ENCODE data around the gene KRTAP10-7. TPM values are rescaled to one million over a fixed set of nuclear protein-coding genes. Genes with fewer than 3 reads are reported as not detected.
"Not testable (repeated sequence)": the region's sequence is repeated elsewhere in the genome, so short reads cannot be mapped to it uniquely, and the experiment has no call there.

KRTAP10-7 gene
- total RNA-seq, 2 donors from 2014 or later = not detected

- Histone ChIP-seq H3K9me3 (peaks cover 6% of the 10 kb centered on the region), H3K4me1 (ENCODE audit: control insufficient read depth in 1 of 2, low read depth in 2 of 2) (no peaks in the 10 kb centered on the region), H3K27me3 (replicated peaks; ENCODE audit: insufficient read depth) (no peaks in the 10 kb centered on the region), H3K4me3 (no peak overlapping the region), H3K27ac (no peak overlapping the region), H3K36me3 (no peaks in the 10 kb centered on the region)
- ATAC-seq (ENCODE audit: insufficient number of reproducible peaks, low FRiP score, low read depth) = no peak
- no peak for TF ChIP-seq CTCF (IDR thresholded peaks at IDR 0.05)
- no peak for DNase-seq (ENCODE audit: low spot score)
Measured at GRCh38 chr21:44572959-44573583, 27.3 kb upstream of the KRTAP10-7 start.

DNA sequence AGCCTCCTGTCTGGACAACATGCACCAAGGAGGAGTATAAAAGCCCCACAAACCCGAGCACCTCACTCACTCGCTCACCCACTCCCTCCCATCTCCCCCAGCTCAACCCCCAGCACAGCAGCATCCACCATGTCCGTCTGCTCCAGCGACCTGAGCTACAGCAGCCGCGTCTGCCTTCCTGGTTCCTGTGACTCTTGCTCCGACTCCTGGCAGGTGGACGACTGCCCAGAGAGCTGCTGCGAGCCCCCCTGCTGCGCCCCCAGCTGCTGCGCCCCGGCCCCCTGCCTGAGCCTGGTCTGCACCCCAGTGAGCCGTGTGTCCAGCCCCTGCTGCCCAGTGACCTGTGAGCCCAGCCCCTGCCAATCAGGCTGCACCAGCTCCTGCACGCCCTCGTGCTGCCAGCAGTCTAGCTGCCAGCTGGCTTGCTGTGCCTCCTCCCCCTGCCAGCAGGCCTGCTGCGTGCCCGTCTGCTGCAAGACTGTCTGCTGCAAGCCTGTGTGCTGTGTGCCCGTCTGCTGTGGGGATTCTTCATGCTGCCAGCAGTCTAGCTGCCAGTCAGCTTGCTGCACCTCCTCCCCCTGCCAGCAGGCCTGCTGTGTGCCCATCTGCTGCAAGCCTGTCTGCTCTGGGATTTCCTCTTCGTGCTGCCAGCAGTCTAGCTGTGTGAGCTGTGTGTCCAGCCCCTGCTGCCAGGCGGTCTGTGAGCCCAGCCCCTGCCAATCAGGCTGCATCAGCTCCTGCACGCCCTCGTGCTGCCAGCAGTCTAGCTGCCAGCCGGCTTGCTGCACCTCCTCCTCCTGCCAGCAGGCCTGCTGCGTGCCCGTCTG lies 26.6 kb upstream of the KRTAP10-7 start, which contains the start of gene KRTAP10-4:
KRTAP10-4 (plus strand) TSS at position 100 of the 827 bp plus-strand sequence; CDS start at position 130, 30 bp downstream.
- not testable (repeated sequence) for DNase-seq (ENCODE audit: low spot score); H3K9me3 ChIP-seq; H3K27ac ChIP-seq; H3K36me3 ChIP-seq; H3K4me3 ChIP-seq; ATAC-seq (ENCODE audit: insufficient number of reproducible peaks, low FRiP score, low read depth); H3K27me3 ChIP-seq (replicated peaks; ENCODE audit: insufficient read depth); H3K4me1 ChIP-seq (ENCODE audit: control insufficient read depth in 1 of 2, low read depth in 2 of 2)

DNA sequence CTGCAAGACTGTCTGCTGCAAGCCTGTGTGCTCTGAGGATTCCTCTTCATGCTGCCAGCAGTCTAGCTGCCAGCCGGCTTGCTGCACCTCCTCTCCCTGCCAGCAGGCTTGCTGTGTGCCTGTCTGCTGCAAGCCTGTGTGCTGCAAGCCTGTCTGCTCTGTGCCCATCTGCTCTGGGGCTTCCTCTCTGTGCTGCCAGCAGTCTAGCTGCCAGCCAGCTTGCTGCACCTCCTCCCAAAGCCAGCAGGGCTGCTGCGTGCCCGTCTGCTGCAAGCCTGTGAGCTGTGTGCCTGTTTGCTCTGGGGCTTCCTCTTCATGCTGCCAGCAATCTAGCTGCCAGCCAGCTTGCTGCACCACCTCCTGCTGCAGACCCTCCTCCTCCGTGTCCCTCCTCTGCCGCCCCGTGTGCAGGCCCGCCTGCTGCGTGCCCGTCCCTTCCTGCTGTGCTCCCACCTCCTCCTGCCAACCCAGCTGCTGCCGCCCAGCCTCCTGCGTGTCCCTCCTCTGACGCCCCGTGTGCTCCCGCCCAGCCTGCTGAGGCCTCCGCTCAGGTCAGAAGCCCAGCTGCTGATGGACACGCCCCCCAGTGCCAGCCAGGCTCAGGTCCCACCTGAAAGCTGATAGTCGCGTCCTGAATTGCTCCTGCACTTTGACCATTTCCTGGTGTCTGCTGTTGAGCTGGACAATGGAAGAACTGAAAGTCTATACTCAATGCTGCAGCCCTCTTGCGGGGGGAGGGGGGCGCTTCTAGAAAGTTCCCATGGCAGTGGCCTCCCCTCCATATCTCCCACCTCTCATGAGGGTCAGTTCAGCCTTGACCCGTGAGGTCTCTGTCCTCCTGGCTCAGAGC lies 25.7 kb upstream of the KRTAP10-7 start:
- DNase-seq (ENCODE audit: low spot score) = no peak
- Histone ChIP-seq H3K4me3 (no peak overlapping the region), H3K36me3 (no peaks in the 10 kb centered on the region), H3K4me1 (ENCODE audit: control insufficient read depth in 1 of 2, low read depth in 2 of 2) (no peaks in the 10 kb centered on the region), H3K27me3 (replicated peaks; ENCODE audit: insufficient read depth) (no peaks in the 10 kb centered on the region), H3K9me3 (peaks cover 6% of the 10 kb centered on the region), H3K27ac (no peak overlapping the region)
- no peak for TF ChIP-seq CTCF (IDR thresholded peaks at IDR 0.05)
- ATAC-seq (ENCODE audit: insufficient number of reproducible peaks, low FRiP score, low read depth) = no peak

- peaks cover 6% of the 10 kb centered on the region for H3K9me3 ChIP-seq
- DNase-seq (ENCODE audit: low spot score) (no peak), ATAC-seq (ENCODE audit: insufficient number of reproducible peaks, low FRiP score, low read depth) (no peak)
- H3K27ac ChIP-seq = no peak overlapping the region
- H3K36me3 ChIP-seq = no peaks in the 10 kb centered on the region
- H3K27me3 ChIP-seq (replicated peaks; ENCODE audit: insufficient read depth) = no peaks in the 10 kb centered on the region
- H3K4me1 ChIP-seq (ENCODE audit: control insufficient read depth in 1 of 2, low read depth in 2 of 2) = no peaks in the 10 kb centered on the region
- H3K4me3 ChIP-seq = no peak overlapping the region
- no peak for TF ChIP-seq CTCF (IDR thresholded peaks at IDR 0.05)
Measured at GRCh38 chr21:44575307-44576024, 24.9 kb upstream of the KRTAP10-7 start.

- DNase-seq (ENCODE audit: low spot score) (no peak), ATAC-seq (ENCODE audit: insufficient number of reproducible peaks, low FRiP score, low read depth) (no peak)
- Histone ChIP-seq H3K27ac (no peak overlapping the region), H3K9me3 (peaks cover 7% of the 10 kb centered on the region), H3K27me3 (replicated peaks; ENCODE audit: insufficient read depth) (no peaks in the 10 kb centered on the region), H3K36me3 (no peaks in the 10 kb centered on the region), H3K4me1 (ENCODE audit: control insufficient read depth in 1 of 2, low read depth in 2 of 2) (no peaks in the 10 kb centered on the region), H3K4me3 (no peak overlapping the region)
- TF ChIP-seq CTCF (IDR thresholded peaks at IDR 0.05) = no peak
Measured at GRCh38 chr21:44576025-44576420, 24.4 kb upstream of the KRTAP10-7 start.
